KMS-11 (cell line): ENCODE data around the gene PFDN6.
A peak's percentile ranks its signal among the peaks of the same experiment; 100 is the strongest.

ENCODE experiments used
- H2AFZ ChIP-seq: fragments of 200-600 bp; sonication (generic); 2 replicates; pipeline ENCODE4 v1.6.1; 2016; ENCODE audit warnings: antibody characterized with exemption, mixed run types, low read depth
- H3K27ac ChIP-seq: fragments of 200-600 bp; sonication (generic); 2 replicates; pipeline ENCODE4 v1.6.1; 2016; ENCODE audit warnings: mild to moderate bottlenecking, mixed run types
- H3K27me3 ChIP-seq: fragments of 200-600 bp; sonication (generic); 2 replicates; pipeline ENCODE4 v1.6.1; 2017; ENCODE audit warnings: mild to moderate bottlenecking, low read depth, mixed run types, moderate library complexity; ENCODE audit not compliant: insufficient read depth
- H3K36me3 ChIP-seq: fragments of 200-600 bp; sonication (generic); 2 replicates; pipeline ENCODE4 v1.6.1; 2017; ENCODE audit warnings: mild to moderate bottlenecking, mixed run types; ENCODE audit not compliant: insufficient read depth
- H3K4me1 ChIP-seq: fragments of 200-600 bp; sonication (generic); 2 replicates; pipeline ENCODE4 v1.6.1; 2016; ENCODE audit warnings: mild to moderate bottlenecking, low read depth, mixed run types; ENCODE audit not compliant: poor library complexity, severe bottlenecking
- H3K4me2 ChIP-seq: fragments of 200-600 bp; sonication (generic); 2 replicates; pipeline ENCODE4 v1.7.0; 2016; ENCODE audit warnings: mild to moderate bottlenecking, mixed run types
- H3K4me3 ChIP-seq: fragments of 200-600 bp; sonication (generic); IDR thresholded peaks from 2 replicates; pipeline ENCODE4 v1.6.1; 2017; ENCODE audit warnings: low read depth, low read length, mixed read lengths; ENCODE audit not compliant: insufficient read depth
- H3K79me2 ChIP-seq: fragments of 200-600 bp; sonication (generic); 2 replicates; pipeline ENCODE4 v1.6.1; 2016; ENCODE audit warnings: low read depth, mixed run types; ENCODE audit not compliant: insufficient read depth
- H3K9ac ChIP-seq: fragments of 200-600 bp; sonication (generic); 2 replicates; pipeline ENCODE4 v1.6.1; 2016; ENCODE audit warnings: mild to moderate bottlenecking, mixed run types
- H4K20me1 ChIP-seq: fragments of 200-600 bp; sonication (generic); 2 replicates; pipeline ENCODE4 v1.6.1; 2016; ENCODE audit warnings: mild to moderate bottlenecking, mixed run types; ENCODE audit not compliant: insufficient read depth
- TF ChIP-seq, protein P1 (sequence below): fragments of 200-600 bp; sonication (generic); conservative IDR thresholded peaks from 2 replicates; pipeline ENCODE4 v1.6.1; 2017; ENCODE audit warnings: low read depth, mild to moderate bottlenecking, antibody characterized with exemption, low read length, moderate library complexity, mixed read lengths

The PFDN6 gene

DNA sequence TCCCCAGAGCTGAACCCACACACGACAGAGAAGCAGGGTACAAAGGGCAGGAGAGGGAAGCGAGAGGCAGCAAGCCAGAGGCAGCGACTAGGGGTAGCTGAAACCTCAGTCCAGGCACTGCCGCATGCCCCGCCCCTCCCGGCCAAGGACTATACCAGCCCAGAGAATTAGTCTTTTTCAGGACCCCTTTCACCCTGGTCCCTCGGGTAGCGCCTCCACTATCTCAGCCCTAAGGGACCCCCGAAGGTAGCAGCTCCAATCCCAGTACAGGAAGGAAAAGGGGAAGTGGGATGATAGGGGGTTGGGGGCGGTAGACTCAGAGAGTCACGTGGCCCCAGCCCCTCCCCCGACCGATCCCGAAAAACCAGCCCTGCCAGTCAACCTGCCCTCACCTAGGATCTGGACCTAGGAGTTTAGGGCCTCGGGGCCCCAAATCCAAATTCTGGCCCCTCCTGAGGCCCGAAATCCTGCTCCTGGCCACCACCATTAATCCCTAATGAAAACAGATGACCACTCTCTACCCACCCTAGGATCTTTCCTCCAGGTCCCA is 8.1 kb downstream of the PFDN6 start:
- no peaks in the 10 kb centered on the region for H3K79me2 ChIP-seq

GRCh38 chr6:33297956-33298772 is 8.8 kb downstream of the PFDN6 start:
- no peaks in the 10 kb centered on the region for H4K20me1 ChIP-seq
- peak overlapping the region; percentile 93 for H3K4me2 ChIP-seq
- H3K27me3 ChIP-seq: no peaks in the 10 kb centered on the region
- peak overlapping the region; percentile 50 for H3K9ac ChIP-seq
- no peaks in the 10 kb centered on the region for H3K79me2 ChIP-seq
- peaks cover 13% of the 10 kb centered on the region for H3K4me1 ChIP-seq
- H3K4me3 ChIP-seq: no peak overlapping the region
- no peaks in the 10 kb centered on the region for H3K36me3 ChIP-seq
- peak overlapping the region; percentile 78 for H3K27ac ChIP-seq
- TF ChIP-seq, protein P1, sequence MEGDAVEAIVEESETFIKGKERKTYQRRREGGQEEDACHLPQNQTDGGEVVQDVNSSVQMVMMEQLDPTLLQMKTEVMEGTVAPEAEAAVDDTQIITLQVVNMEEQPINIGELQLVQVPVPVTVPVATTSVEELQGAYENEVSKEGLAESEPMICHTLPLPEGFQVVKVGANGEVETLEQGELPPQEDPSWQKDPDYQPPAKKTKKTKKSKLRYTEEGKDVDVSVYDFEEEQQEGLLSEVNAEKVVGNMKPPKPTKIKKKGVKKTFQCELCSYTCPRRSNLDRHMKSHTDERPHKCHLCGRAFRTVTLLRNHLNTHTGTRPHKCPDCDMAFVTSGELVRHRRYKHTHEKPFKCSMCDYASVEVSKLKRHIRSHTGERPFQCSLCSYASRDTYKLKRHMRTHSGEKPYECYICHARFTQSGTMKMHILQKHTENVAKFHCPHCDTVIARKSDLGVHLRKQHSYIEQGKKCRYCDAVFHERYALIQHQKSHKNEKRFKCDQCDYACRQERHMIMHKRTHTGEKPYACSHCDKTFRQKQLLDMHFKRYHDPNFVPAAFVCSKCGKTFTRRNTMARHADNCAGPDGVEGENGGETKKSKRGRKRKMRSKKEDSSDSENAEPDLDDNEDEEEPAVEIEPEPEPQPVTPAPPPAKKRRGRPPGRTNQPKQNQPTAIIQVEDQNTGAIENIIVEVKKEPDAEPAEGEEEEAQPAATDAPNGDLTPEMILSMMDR: no peak
- peak overlapping the region; percentile 20; the same call in 1 of the 2 replicates for H2AFZ ChIP-seq

More for the DNA sequence above, 8.1 kb downstream of the PFDN6 start:
- Histone ChIP-seq H3K4me2 (peak overlapping the region; percentile 68), H3K9ac (no peak overlapping the region; the same call in 1 of the 2 replicates), H2AFZ (no peak overlapping the region), H3K4me1 (peaks cover 13% of the 10 kb centered on the region), H4K20me1 (no peaks in the 10 kb centered on the region), H3K27ac (no peak overlapping the region; the same call in 1 of the 2 replicates), H3K27me3 (no peaks in the 10 kb centered on the region), H3K4me3 (no peak overlapping the region), H3K36me3 (no peaks in the 10 kb centered on the region)
- TF ChIP-seq, protein P1: no peak

DNA sequence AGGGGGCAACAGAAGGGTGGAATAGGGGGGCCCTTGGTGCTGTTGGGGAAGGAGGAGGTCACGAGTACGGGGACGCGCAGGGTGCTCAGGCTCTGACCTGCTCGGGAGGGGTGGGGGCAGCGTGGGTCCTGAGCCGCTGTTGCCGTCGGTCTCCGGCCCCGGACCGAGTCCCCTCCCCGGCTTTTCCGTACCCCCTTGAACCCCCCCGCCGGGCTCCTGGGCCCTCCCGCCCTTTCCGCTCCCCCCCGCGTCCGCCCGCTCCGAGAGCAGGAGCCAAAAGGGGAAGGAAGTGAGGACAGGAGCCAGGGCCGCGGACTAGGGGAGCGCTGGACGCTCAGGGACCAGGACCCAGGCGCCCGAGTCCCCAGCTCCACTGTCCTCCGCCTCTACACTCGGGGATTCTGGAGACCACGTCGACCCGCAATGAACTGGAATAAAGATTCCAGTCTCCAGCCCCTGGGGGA is 9.4 kb downstream of the PFDN6 start, which contains the start of gene RGL2:
RGL2 (minus strand) TSS at position 170 of the 464 bp plus-strand sequence. CDS start 332 bp downstream, outside the sequence.
- peak within 1 kb of the TSS; percentile 20; the same call in 1 of the 2 replicates for H2AFZ ChIP-seq
- H3K27ac ChIP-seq: peak within 1 kb of the TSS; percentile 78
- peak within 1 kb of the TSS; percentile 93 for H3K4me2 ChIP-seq
- no peaks in the 10 kb centered on the region for H3K36me3 ChIP-seq
- peaks cover 13% of the 10 kb centered on the region for H3K4me1 ChIP-seq
- TF ChIP-seq, protein P1: no peak
- no peaks in the 10 kb centered on the region for H4K20me1 ChIP-seq
- H3K4me3 ChIP-seq: no peak within 1 kb of the TSS
- H3K27me3 ChIP-seq: no peaks in the 10 kb centered on the region
- H3K79me2 ChIP-seq: no peaks in the 10 kb centered on the region
- H3K9ac ChIP-seq: peak within 1 kb of the TSS; percentile 50

DNA sequence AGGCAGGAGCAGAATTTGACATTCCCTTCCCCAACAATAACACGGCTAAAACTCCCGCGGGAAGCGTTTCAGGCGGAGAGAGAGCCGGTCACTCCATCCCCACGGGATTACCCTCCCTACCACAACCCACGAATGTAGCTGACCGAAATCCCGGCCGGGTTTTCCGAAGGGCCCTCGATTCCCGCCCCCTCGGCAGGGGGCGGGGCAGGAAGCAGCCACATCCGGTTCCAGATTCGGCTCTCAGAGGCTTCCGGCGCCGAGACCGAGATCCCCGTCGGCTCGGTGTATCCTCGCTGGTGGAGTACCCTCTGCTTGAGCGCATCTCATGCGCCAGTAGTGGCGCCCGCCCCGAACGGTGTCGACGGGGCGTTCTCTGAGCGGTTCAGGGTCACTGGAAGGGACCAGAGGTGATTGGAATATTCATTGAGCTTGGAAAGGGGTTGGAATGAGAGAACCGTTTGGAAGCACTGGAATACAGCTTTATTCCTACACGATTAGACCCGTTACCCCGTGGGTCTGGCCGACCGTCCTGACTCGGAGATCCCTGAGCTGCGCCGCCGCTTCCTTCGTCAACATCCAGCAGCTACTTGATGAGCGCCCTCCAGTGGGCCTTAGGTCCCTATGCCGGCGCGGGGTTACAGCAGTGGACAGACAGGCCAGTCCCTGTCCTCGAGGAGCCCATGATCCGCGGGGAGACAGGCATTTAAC is 10.0 kb downstream of the PFDN6 start:
- Histone ChIP-seq H4K20me1 (no peaks in the 10 kb centered on the region), H3K4me1 (peaks cover 13% of the 10 kb centered on the region), H3K4me3 (no peak overlapping the region), H3K79me2 (no peaks in the 10 kb centered on the region), H3K36me3 (no peaks in the 10 kb centered on the region), H3K27me3 (no peaks in the 10 kb centered on the region), H3K27ac (peak overlapping the region; percentile 78), H3K9ac (peak overlapping the region; percentile 50), H2AFZ (peak overlapping the region; percentile 20; the same call in 1 of the 2 replicates), H3K4me2 (peak overlapping the region; percentile 93)
- TF ChIP-seq, protein P1: peak; percentile 70
